ENCODE data around the gene CDK18.
A peak's percentile ranks its signal among the peaks of the same experiment; 100 is the strongest.

Gene CDK18

DNA sequence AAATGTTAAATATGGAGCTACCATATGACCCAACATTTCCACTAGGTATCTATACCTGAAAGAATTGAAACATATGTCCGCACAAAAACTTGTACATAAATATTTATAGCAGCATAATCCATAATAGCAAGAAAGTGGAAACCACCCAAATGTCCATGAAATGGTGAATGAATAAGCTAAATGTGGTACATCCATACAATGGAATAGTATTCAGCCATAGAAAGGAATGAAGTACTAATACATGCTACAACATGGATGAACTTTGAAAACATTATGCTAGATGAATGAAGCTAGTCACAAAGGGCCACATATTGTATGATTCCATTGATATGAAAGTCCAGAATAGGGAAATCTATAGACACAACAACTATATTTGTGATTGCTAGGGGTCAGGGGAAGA lies 28.6 kb upstream of the CDK18 start:
- TF ChIP-seq YY1 (IDR thresholded peaks at IDR 0.05; ENCODE audit: low read depth) (no peak), RAD21 (IDR thresholded peaks at IDR 0.05; ENCODE audit: low read depth) (no peak), NFIC (IDR thresholded peaks at IDR 0.05) (no peak), EGR1 (IDR thresholded peaks at IDR 0.05) (no peak), CEBPB (IDR thresholded peaks at IDR 0.05) (no peak), EP300 (IDR thresholded peaks at IDR 0.05; ENCODE audit: borderline replicate concordance) (no peak), FOXM1 (IDR thresholded peaks at IDR 0.05; ENCODE audit: borderline replicate concordance, low read depth) (no peak), ZBTB7A (IDR thresholded peaks at IDR 0.05; ENCODE audit: low read depth) (no peak), TCF12 (IDR thresholded peaks at IDR 0.05; ENCODE audit: low read depth) (no peak), TEAD4 (IDR thresholded peaks at IDR 0.05) (no peak), MAX (IDR thresholded peaks at IDR 0.05) (no peak), TAF1 (IDR thresholded peaks at IDR 0.05; ENCODE audit: low read depth) (no peak), CREB1 (IDR thresholded peaks at IDR 0.05; ENCODE audit: low read depth) (no peak)
- TF ChIP-seq, protein P1, sequence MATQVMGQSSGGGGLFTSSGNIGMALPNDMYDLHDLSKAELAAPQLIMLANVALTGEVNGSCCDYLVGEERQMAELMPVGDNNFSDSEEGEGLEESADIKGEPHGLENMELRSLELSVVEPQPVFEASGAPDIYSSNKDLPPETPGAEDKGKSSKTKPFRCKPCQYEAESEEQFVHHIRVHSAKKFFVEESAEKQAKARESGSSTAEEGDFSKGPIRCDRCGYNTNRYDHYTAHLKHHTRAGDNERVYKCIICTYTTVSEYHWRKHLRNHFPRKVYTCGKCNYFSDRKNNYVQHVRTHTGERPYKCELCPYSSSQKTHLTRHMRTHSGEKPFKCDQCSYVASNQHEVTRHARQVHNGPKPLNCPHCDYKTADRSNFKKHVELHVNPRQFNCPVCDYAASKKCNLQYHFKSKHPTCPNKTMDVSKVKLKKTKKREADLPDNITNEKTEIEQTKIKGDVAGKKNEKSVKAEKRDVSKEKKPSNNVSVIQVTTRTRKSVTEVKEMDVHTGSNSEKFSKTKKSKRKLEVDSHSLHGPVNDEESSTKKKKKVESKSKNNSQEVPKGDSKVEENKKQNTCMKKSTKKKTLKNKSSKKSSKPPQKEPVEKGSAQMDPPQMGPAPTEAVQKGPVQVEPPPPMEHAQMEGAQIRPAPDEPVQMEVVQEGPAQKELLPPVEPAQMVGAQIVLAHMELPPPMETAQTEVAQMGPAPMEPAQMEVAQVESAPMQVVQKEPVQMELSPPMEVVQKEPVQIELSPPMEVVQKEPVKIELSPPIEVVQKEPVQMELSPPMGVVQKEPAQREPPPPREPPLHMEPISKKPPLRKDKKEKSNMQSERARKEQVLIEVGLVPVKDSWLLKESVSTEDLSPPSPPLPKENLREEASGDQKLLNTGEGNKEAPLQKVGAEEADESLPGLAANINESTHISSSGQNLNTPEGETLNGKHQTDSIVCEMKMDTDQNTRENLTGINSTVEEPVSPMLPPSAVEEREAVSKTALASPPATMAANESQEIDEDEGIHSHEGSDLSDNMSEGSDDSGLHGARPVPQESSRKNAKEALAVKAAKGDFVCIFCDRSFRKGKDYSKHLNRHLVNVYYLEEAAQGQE (IDR thresholded peaks at IDR 0.05; ENCODE audit: low read depth): no peak
- TF ChIP-seq, protein P2, sequence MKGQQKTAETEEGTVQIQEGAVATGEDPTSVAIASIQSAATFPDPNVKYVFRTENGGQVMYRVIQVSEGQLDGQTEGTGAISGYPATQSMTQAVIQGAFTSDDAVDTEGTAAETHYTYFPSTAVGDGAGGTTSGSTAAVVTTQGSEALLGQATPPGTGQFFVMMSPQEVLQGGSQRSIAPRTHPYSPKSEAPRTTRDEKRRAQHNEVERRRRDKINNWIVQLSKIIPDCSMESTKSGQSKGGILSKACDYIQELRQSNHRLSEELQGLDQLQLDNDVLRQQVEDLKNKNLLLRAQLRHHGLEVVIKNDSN (IDR thresholded peaks at IDR 0.05): no peak

DNA sequence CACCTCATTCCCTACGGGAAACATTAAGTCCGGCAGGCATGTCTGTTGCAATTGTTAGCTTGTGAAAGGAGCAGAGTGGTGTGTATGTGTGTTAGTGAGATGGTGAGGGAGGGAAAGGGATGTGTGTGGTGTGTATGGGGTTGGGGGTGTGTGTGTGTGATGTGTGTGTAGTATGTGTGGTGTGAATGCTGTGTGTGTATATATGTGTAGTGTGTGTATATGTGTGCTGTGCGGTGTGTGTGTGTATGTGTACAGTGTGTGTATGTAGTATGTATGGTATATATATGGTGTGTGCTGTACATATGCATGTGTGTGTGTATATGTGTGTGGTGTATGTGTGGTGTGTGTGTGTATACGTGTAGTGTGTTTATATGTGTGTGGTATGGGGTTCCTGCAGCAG lies 27.8 kb upstream of the CDK18 start:
- TF ChIP-seq NFIC (IDR thresholded peaks at IDR 0.05) (no peak), RAD21 (IDR thresholded peaks at IDR 0.05; ENCODE audit: low read depth) (no peak), YY1 (IDR thresholded peaks at IDR 0.05; ENCODE audit: low read depth) (no peak), ZBTB7A (IDR thresholded peaks at IDR 0.05; ENCODE audit: low read depth) (no peak)

DNA sequence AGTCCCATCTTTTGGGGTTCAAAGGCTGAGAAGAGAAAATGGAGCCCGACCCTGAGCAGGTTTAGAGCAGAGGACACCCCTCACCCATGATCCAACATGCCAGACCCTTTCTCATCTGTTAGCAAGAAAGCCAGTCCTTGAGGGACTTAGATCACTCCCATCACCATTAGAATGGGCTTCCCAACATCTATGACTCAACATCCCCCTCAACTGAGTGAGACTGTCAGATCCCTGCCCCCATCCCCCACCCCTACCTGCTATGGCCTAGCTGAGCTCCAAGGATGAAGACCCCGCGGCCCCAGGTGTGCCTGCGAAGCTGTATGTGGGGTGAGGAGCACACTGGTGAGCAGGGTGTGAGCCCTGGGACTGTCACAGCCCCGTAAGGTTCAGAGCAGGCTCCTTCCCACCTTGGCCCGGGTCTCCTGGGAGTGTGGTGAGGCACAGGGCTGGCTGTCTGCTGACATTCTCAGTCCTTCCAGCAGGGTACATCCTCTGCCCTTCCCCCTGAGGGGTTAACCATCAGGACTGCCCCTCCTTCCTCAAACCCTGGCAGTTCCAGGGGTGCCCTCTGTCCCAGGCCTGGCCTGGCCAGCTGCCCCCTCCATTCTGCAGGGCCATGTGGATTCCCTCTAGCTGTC lies 27.2 kb upstream of the CDK18 start:
- TF ChIP-seq YY1 (IDR thresholded peaks at IDR 0.05; ENCODE audit: low read depth) (no peak), EP300 (IDR thresholded peaks at IDR 0.05; ENCODE audit: borderline replicate concordance) (no peak), FOXM1 (IDR thresholded peaks at IDR 0.05; ENCODE audit: borderline replicate concordance, low read depth) (no peak), CEBPB (IDR thresholded peaks at IDR 0.05) (no peak), NFIC (IDR thresholded peaks at IDR 0.05) (no peak)
- TF ChIP-seq, protein P1 (IDR thresholded peaks at IDR 0.05; ENCODE audit: low read depth): no peak
- TF ChIP-seq, protein P2 (IDR thresholded peaks at IDR 0.05): no peak

DNA sequence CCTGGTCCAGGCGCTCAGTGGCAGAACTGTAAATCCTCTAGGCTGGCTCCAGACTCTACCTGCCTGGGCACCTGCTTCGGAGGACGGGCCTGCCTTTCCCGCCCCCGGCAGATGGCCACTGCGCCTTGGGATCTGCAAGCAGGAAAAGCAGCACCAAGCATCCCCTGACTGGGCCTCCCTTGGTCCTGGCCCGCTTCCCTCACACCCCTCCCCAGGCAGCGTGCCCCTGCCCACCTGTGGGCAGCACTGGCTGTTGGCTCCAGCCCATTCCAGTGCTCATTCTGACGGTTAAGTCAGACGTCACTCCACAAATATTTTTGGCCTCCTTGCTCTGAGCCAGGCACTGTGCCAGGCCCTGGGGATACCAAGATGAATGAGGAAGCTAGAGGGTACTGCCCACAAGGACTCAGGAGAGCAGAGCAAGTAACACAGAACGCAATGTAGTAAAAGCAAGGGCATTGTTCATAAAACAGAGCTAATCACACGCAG lies 26.7 kb upstream of the CDK18 start:
- peak; percentile 88 for TF ChIP-seq EP300 (IDR thresholded peaks at IDR 0.05; ENCODE audit: borderline replicate concordance)
- peak; percentile 88 for TF ChIP-seq MAX (IDR thresholded peaks at IDR 0.05)
- TF ChIP-seq CREB1 (IDR thresholded peaks at IDR 0.05; ENCODE audit: low read depth): peak; percentile 65
- peak; percentile 95 for TF ChIP-seq TCF12 (IDR thresholded peaks at IDR 0.05; ENCODE audit: low read depth)
- TF ChIP-seq ZBTB7A (IDR thresholded peaks at IDR 0.05; ENCODE audit: low read depth): peak; percentile 97
- 0 out of 2 replicates have a peak, but pooled peaks have one; percentile 1 for TF ChIP-seq CEBPB (IDR thresholded peaks at IDR 0.05)
- TF ChIP-seq, protein P2 (IDR thresholded peaks at IDR 0.05): peak; percentile 33; the same call in 1 of the 2 replicates
- TF ChIP-seq NFIC (IDR thresholded peaks at IDR 0.05): peak; percentile 99
- TF ChIP-seq TEAD4 (IDR thresholded peaks at IDR 0.05): peak; percentile 95
- 0 out of 2 replicates have a peak, but pooled peaks have one; percentile 20 for TF ChIP-seq EGR1 (IDR thresholded peaks at IDR 0.05)
- TF ChIP-seq RAD21 (IDR thresholded peaks at IDR 0.05; ENCODE audit: low read depth): peak; percentile 36
- TF ChIP-seq, protein P1 (IDR thresholded peaks at IDR 0.05; ENCODE audit: low read depth): no peak; the same call in 1 of the 2 replicates
- TF ChIP-seq FOXM1 (IDR thresholded peaks at IDR 0.05; ENCODE audit: borderline replicate concordance, low read depth): peak; percentile 69; the same call in 1 of the 2 replicates
- no peak for TF ChIP-seq TAF1 (IDR thresholded peaks at IDR 0.05; ENCODE audit: low read depth)
- peak; percentile 59; the same call in 1 of the 2 replicates for TF ChIP-seq YY1 (IDR thresholded peaks at IDR 0.05; ENCODE audit: low read depth)
